NB4 (cell line): Measurements from ENCODE around the gene GNMT.

Experiments used
- CTCF ChIP-seq: IDR thresholded peaks from one replicate; pipeline ENCODE4 v1.5.1; 2012; ENCODE audit warnings: low read depth, low read length
- MAX ChIP-seq: IDR thresholded peaks from 2 replicates; pipeline ENCODE4 v1.6.1; 2011; ENCODE audit warnings: low read depth, low read length
- POLR2A ChIP-seq: IDR thresholded peaks from 2 replicates; pipeline ENCODE4 v1.6.1; 2011; ENCODE audit warnings: mild to moderate bottlenecking; ENCODE audit not compliant: insufficient read length; ENCODE audit errors: extremely low read depth

GRCh38 chr6:42966571-42966970 lies 6.0 kb downstream of the GNMT start:
- TF ChIP-seq CTCF (no peak), POLR2A (no peak), MAX (no peak)
